ENCODE measurements around the gene ZNF160.

DNA sequence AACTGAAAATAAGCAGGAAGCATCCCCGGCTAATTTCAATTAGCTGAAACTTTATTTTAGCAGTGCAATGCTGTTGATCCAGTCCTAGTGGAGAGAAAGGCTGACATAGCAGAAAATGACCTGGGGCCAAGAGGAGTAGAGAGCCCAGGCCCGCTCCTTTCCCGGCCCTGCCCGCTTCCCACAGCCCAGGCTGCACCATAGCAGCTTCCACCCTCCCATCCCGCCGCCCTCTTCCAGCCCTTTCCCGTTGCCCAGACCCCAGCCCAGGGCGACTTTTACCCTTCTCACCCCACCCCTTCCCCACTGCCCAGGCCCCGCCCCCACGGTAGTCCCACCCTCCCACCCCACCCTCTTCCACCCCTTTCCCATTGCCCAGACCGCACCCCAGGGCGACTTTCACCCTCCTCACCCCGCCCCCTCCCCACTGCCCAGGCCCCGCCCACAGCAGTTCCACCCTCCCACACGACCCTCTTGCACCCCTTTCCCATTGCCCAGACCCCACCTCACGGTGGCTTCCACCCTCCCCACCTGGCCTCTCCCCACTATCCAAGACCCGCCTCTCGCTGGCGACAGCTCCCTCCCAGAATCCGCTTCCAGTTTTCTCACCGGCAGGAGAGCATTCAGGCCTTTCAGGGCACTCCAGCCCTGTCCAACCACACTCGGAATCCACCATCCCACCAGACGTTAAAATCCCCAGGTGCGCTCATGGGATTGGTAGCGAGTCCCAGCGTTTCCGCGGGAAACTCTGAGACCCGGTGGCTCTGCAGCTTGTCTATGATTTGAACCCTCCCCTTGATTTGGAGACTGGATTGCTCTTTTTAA, 8.3 kb downstream of the ZNF160 start:
- TF ChIP-seq, protein P1, sequence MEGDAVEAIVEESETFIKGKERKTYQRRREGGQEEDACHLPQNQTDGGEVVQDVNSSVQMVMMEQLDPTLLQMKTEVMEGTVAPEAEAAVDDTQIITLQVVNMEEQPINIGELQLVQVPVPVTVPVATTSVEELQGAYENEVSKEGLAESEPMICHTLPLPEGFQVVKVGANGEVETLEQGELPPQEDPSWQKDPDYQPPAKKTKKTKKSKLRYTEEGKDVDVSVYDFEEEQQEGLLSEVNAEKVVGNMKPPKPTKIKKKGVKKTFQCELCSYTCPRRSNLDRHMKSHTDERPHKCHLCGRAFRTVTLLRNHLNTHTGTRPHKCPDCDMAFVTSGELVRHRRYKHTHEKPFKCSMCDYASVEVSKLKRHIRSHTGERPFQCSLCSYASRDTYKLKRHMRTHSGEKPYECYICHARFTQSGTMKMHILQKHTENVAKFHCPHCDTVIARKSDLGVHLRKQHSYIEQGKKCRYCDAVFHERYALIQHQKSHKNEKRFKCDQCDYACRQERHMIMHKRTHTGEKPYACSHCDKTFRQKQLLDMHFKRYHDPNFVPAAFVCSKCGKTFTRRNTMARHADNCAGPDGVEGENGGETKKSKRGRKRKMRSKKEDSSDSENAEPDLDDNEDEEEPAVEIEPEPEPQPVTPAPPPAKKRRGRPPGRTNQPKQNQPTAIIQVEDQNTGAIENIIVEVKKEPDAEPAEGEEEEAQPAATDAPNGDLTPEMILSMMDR (IDR thresholded peaks at IDR 0.05; ENCODE audit: low read depth, low read length, poor library complexity, severe bottlenecking) = no peak
- no peak for TF ChIP-seq EZH2phosphoT487 (IDR thresholded peaks at IDR 0.05; ENCODE audit: borderline replicate concordance, low read length)

All from DOHH2 (cell line).